Effector memory CD4-positive, alpha-beta T cell (primary cell): Measurements from ENCODE around the gene PI3.
"Not testable (repeated sequence)": the region's sequence is repeated elsewhere in the genome, so short reads cannot be mapped to it uniquely, and the experiment has no call there.

Experiments
- DNase-seq, 3 donors: peaks; one replicate each; pipeline ENCODE4 v3.0.0-alpha.2; 2020
- H3K27ac ChIP-seq: 2 replicates; pipeline ENCODE4 v1.7.0; 2013; ENCODE audit warnings: mild to moderate bottlenecking, low read length, moderate library complexity; ENCODE audit not compliant: insufficient read depth, poor library complexity, severe bottlenecking
- H3K27me3 ChIP-seq: replicated peaks from 2 replicates; pipeline ENCODE4 v1.7.0; 2013; ENCODE audit warnings: mild to moderate bottlenecking, low read length; ENCODE audit not compliant: insufficient read depth, control insufficient read depth, poor library complexity, severe bottlenecking
- H3K36me3 ChIP-seq: 2 replicates; pipeline ENCODE4 v1.7.0; 2013; ENCODE audit warnings: mild to moderate bottlenecking, low read length, moderate library complexity; ENCODE audit not compliant: control insufficient read depth, insufficient read depth
- H3K4me1 ChIP-seq: 2 replicates; pipeline ENCODE4 v1.7.0; 2013; ENCODE audit warnings: low read length, mild to moderate bottlenecking; ENCODE audit not compliant: control insufficient read depth, insufficient read depth, poor library complexity, severe bottlenecking
- H3K4me3 ChIP-seq: 2 replicates; pipeline ENCODE4 v1.7.0; 2013; ENCODE audit warnings: low read length, low read depth, mild to moderate bottlenecking; ENCODE audit not compliant: insufficient read depth, poor library complexity, severe bottlenecking
- H3K9me3 ChIP-seq: 2 replicates; pipeline ENCODE4 v1.7.0; 2013; ENCODE audit warnings: mild to moderate bottlenecking, low read length, moderate library complexity; ENCODE audit not compliant: control insufficient read depth
- total RNA-seq, 3 donors: gene quantifications; one replicate each; lab custom pipeline; 2026; lab: John Stamatoyannopoulos, UW

The PI3 gene, protein sequence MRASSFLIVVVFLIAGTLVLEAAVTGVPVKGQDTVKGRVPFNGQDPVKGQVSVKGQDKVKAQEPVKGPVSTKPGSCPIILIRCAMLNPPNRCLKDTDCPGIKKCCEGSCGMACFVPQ
- 0 to 0.39 (median 0) reads per million in 3 donors for total RNA-seq

DNA sequence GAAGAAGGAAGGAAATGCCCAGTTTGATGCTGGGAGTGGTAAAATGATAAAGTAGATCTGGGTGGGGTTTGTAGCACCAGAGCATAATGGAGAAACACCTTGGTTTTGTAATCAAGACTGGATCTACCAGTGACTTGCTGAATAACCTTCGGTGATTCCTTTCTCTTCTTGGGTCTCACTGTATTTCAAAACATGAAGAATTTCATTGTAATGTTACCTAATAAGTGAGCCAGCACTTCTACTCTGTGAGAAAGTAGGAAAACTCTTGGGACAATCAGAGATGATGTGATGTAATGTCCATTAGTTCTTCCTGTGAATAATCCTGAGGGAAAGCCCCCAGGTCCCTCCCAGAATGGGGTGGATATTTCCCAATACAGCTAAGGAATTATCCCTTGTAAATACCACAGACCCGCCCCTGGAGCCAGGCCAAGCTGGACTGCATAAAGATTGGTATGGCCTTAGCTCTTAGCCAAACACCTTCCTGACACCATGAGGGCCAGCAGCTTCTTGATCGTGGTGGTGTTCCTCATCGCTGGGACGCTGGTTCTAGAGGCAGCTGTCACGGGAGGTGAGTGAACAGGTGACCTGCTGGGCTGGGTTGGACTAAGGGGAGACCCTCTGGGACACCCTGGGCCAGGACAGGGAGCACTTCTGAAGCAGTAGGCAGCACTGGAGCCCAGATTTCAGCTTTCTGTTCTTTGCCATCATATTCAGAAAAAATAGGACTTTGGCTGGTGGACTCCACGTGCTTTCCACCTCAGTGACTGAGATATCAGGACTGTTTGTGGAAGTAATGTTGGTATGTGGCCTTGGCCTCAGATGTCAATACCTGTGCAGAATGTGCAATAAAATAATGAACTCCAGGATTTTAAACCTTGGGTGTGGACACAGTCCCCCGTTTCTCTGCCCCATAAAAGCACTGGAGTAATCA lies at the start of gene PI3:
Gene PI3, plus strand, starts transcription at position 469 of the 931 bp plus-strand sequence. Its CDS starts 21 bp downstream, at position 490.
- Histone ChIP-seq H3K9me3 (no peaks in the 10 kb centered on the region), H3K4me3 (no peak within 1 kb of the TSS), H3K36me3 (no peaks in the 10 kb centered on the region), H3K27me3 (no peaks in the 10 kb centered on the region), H3K27ac (no peak within 1 kb of the TSS), H3K4me1 (no peaks in the 10 kb centered on the region)
- DNase-seq: no peak

DNA sequence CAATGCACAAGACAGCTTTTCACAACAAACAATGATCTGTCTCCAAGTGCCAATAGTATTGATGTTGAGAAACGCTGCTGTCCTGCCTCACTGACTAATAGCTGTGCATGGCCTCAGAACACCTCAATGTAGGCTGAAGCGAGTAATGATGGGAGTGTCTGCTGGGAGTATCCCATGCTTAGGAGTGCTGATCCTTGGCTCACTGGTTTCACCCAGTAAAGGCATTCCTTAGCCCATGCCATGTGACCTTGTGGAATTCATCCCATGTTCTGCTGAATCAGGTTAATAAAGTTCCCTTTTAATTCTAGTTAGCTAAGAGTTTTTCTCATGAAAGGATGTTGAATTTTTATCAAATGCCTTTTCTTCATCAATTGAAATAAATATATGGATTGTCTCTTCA lies 46.6 kb upstream of the PI3 start:
- DNase-seq: no peak
- no peaks in the 10 kb centered on the region for H3K9me3 ChIP-seq
- H3K27me3 ChIP-seq: no peaks in the 10 kb centered on the region
- no peaks in the 10 kb centered on the region for H3K36me3 ChIP-seq
- H3K4me1 ChIP-seq: no peaks in the 10 kb centered on the region
- no peak overlapping the region for H3K27ac ChIP-seq
- no peak overlapping the region for H3K4me3 ChIP-seq

DNA sequence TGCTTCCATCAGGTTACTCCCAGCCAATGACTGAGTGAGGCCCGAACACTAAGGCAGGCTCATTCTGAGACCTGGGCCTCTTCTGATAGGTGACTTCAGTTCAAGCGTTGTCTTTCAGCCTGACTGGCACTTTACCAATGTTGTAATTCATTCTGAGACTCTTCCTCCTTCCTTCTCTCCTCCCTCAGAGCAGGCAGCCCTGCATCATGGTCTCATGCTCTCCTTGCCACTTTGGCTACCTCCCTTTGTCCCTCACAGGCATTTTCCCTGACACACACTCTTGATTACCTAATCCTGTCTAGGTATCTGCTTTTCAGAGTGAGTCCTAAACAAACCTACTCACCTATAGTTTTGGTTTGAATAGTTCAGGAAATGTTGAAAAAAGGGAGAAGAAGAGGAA lies 37.8 kb upstream of the PI3 start:
- Histone ChIP-seq H3K27ac (no peak overlapping the region), H3K4me1 (no peaks in the 10 kb centered on the region), H3K4me3 (no peak overlapping the region), H3K9me3 (no peaks in the 10 kb centered on the region), H3K27me3 (no peaks in the 10 kb centered on the region), H3K36me3 (no peaks in the 10 kb centered on the region)
- no peak for DNase-seq

DNA sequence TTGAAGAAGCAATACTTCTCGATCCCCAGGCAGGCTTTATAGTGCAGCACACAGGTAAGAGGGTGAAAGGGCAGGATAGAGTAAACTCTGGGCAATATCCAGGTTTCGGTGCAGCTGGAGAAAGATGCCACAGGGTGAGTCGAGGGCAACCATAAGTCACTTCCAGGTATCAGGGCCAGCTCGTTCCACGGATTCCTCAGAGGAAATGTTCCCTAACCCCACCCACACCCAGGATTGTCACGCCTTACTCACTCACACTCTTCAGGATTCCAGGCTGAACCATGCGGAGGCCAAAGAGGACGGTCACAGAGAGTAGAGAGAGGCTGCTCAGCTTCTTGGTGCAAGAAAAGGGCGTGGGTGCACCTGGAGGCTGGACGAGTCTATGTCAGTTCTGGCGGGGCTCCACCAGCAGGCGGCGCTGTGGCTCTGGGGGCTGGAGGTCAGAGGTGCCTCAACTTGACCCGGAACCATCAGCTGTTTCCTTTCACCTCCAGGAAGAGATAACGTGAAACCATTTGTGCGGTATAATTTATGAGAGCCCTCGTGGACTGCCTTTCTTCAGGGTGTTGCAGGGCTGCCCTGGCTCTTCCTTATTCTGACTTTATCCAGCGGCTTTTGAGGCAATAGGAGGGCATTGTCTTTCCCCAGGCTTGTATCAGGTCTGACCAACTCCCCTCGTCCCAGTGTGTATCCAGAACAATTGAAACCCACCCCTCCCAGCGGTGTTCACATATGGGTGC lies 36.0 kb upstream of the PI3 start:
- Histone ChIP-seq H3K27ac (no peak overlapping the region), H3K9me3 (no peaks in the 10 kb centered on the region), H3K4me3 (no peak overlapping the region), H3K27me3 (no peaks in the 10 kb centered on the region), H3K4me1 (no peaks in the 10 kb centered on the region), H3K36me3 (no peaks in the 10 kb centered on the region)
- DNase-seq: peak in 1 of 3 donors; percentile 22

DNA sequence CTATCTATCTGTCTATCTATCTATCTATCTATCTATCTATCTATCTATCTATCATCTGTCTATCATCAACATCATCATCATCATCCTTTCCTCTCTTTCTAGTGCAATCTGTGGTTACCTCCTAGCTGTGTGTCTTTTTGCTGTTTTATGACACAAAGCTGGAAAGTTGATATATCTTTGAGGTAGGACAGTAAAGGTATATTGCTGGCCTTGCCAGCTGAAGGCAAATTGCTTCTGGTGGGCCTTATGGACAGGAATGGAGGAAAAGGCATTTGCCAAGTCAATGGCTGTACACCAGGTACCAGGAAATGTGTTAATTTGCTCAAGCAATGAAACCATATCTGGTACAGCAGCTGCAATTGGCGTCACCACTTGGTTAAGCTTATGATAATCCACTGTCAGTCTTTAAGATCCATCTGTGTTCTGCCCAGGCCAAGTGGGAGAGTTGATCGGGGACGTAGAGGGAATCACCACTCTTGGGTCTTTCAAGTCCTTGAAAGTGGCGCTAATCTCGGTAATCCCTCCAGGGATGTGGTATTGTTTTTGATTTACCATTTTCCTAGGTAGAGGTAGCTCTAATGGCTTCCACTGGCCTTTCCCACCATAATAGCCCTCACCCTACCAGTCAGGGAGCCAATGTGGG lies 34.8 kb upstream of the PI3 start:
- not testable (repeated sequence) for H3K36me3 ChIP-seq, H3K27ac ChIP-seq, H3K4me1 ChIP-seq, DNase-seq, H3K4me3 ChIP-seq, H3K27me3 ChIP-seq, H3K9me3 ChIP-seq

DNA sequence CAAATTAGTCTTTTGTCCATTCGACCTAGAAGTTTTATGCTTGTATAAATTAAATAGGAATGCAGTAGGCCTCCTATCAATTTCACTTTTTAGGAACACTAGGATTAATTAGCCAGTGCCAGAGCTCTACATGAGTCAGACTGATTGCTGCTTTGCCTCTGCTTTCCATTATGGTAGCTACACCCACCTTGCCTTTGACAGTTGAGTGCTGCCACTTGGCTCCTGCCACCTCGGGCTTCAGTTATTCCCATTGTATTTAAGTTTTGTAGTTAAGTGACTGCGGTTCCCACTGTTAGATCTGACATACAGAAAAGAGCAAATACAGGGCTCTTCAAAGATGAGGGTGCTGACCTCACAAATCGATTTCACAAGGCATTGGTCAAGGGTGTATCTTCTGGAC lies 33.9 kb upstream of the PI3 start:
- H3K4me3 ChIP-seq: no peak overlapping the region
- no peaks in the 10 kb centered on the region for H3K9me3 ChIP-seq
- H3K4me1 ChIP-seq: no peaks in the 10 kb centered on the region
- H3K27me3 ChIP-seq: no peaks in the 10 kb centered on the region
- no peak for DNase-seq
- H3K27ac ChIP-seq: no peak overlapping the region
- H3K36me3 ChIP-seq: no peaks in the 10 kb centered on the region

DNA sequence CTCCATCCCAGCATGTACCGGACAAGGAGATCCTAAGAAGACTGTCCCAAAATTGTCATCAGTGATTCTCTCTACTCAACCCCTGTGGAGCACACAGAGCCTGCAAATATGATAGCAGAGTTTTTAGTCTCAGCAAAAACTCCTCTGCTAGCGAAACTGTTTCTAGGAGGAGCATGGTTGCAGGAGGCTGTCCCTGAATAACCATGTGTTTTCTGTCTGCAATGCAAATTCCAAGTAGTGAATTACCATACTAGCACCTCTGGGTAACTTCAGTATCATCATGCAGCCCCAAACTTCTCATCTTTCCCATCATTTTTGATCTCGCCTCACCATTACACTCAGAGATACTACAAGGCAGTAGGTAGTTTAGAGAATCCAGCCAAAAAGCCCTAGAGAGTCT lies 25.6 kb upstream of the PI3 start:
- no peak overlapping the region for H3K27ac ChIP-seq
- no peak overlapping the region for H3K4me3 ChIP-seq
- no peaks in the 10 kb centered on the region for H3K27me3 ChIP-seq
- DNase-seq: no peak
- no peaks in the 10 kb centered on the region for H3K4me1 ChIP-seq
- no peaks in the 10 kb centered on the region for H3K9me3 ChIP-seq
- H3K36me3 ChIP-seq: no peaks in the 10 kb centered on the region

DNA sequence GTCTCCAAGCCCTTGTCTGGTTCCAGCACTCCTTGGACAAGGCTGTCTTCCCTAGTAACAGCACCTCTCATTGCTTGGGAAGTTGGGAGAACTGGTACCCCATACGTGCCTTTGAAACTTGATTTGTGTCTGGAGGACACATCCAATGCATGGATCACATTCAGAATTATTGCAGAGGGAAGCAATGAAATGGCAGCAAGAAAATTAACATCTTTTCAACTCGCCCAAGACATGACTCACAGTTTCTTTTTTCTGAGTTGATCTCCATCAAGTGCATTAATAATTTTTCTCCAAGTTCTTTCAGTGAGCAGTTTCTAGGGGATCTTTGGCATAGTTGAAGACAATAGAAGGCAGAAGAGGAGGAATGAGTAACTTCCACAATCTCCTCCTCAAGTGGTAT lies 22.3 kb upstream of the PI3 start:
- no peak for DNase-seq
- H3K27me3 ChIP-seq: no peaks in the 10 kb centered on the region

DNA sequence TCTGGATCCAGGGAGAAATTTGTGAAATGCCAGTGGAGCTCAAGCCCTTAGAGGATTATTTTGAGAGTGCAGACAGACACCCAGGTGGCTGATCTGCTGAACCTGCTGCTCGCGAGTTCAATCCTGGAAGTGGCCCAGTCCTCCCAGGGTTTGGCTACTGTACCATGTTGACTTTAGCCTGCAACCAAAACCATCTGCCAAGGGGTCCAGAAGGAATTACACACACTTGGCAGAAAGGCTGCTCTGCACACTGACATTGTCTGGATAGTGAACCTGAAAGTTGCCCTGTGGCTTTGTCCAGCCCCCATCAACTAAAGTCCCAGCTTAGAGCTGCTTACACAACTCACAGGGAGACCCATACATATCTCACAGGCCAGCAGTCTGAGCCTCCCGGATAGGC lies 21.6 kb upstream of the PI3 start:
- no peak overlapping the region for H3K27ac ChIP-seq

More for the DNA sequence above, 22.3 kb upstream of the PI3 start:
- Histone ChIP-seq H3K36me3 (no peaks in the 10 kb centered on the region), H3K4me1 (no peaks in the 10 kb centered on the region), H3K27ac (no peak overlapping the region), H3K9me3 (no peaks in the 10 kb centered on the region), H3K4me3 (no peak overlapping the region)

More for the DNA sequence above, 21.6 kb upstream of the PI3 start:
- no peaks in the 10 kb centered on the region for H3K4me1 ChIP-seq
- no peaks in the 10 kb centered on the region for H3K36me3 ChIP-seq
- no peak overlapping the region for H3K4me3 ChIP-seq
- H3K9me3 ChIP-seq: no peaks in the 10 kb centered on the region
- no peak for DNase-seq
- H3K27me3 ChIP-seq: no peaks in the 10 kb centered on the region
